Endothelial cell of umbilical vein (primary cell): ENCODE results near the gene SLAIN2. TPM values are rescaled to one million over a fixed set of nuclear protein-coding genes. Genes with fewer than 3 reads are reported as not detected.

Experiments
- BruUV-seq: library from RNA; stranded (reverse); fragments of 400-500 nt; replicated peaks from 2 replicates; lab custom pipeline; 2021; lab: Mats Ljungman, UMichigan
- CTCF ChIA-PET: fragments of 300-600, 350-600 bp; sonication (Branson Sonifier 250); formaldehyde crosslinking; loops from one replicate; lab custom pipeline; 2021; ENCODE audit warnings: antibody characterized with exemption, inconsistent platforms; lab: Charles Lee
- POLR2A ChIA-PET: fragments of 300-600, 350-600 bp; sonication (Branson Sonifier 250); formaldehyde crosslinking; loops from one replicate; lab custom pipeline; 2021; ENCODE audit warnings: antibody characterized with exemption, inconsistent platforms; lab: Charles Lee
- DNase-seq: peaks from one replicate; pipeline ENCODE4 v3.0.0-alpha.2; 2011; ENCODE audit warnings: low read depth, low spot score
- FAIRE-seq: peaks from 2 replicates; lab custom pipeline; 2011; peaks lifted over from hg19 to GRCh38; lab: Jason Lieb, UNC
- H2AFZ ChIP-seq: 2 replicates; pipeline ENCODE4 v1.6.0; 2012; ENCODE audit warnings: low read depth, low read length, control low read depth, inconsistent platforms
- H3K27ac ChIP-seq: 2 replicates; pipeline ENCODE4 v1.5.1; 2011; ENCODE audit warnings: low read depth, mild to moderate bottlenecking, control low read depth, low read length, moderate library complexity; ENCODE audit not compliant: insufficient read depth
- H3K27me3 ChIP-seq, 2 experiments: 2 replicates each; pipeline versions ENCODE4 v1.6.0 to v1.6.1; 2011; ENCODE audit warnings: low read length in 2 of 2, mixed read lengths in 1 of 2; ENCODE audit not compliant: control insufficient read depth in 2 of 2, insufficient read depth in 2 of 2
- H3K36me3 ChIP-seq, 2 experiments: 2 replicates in 1 of 2; 3 replicates in 1 of 2; pipeline ENCODE4 v1.5.1; 2011; ENCODE audit warnings: low read length in 2 of 2, mild to moderate bottlenecking in 1 of 2, moderate library complexity in 1 of 2; ENCODE audit not compliant: control insufficient read depth in 2 of 2, insufficient read depth in 2 of 2; ENCODE audit errors: extremely low read depth in 1 of 2
- H3K4me1 ChIP-seq: 3 replicates; pipeline ENCODE4 v1.5.1; 2011; ENCODE audit warnings: mild to moderate bottlenecking, low read length; ENCODE audit not compliant: control insufficient read depth, insufficient read depth; ENCODE audit errors: extremely low read depth
- H3K4me2 ChIP-seq: 2 replicates; pipeline ENCODE4 v1.6.1; 2011; ENCODE audit warnings: low read length, control low read depth, mixed read lengths; ENCODE audit not compliant: insufficient read depth
- H3K4me3 ChIP-seq, 3 experiments: fragments of 200-600 bp in 1 of 3; sonication (generic), shearing (Covaris generic) in 1 of 3; replicated peaks in 1 of 3; 2 replicates each; pipeline ENCODE4 v1.5.1; 2011 to 2016; ENCODE audit warnings: control low read depth in 3 of 3, low read length in 3 of 3, mild to moderate bottlenecking in 2 of 3, inconsistent platforms in 1 of 3, low read depth in 1 of 3, moderate library complexity in 1 of 3; ENCODE audit not compliant: insufficient read depth in 1 of 3
- H3K79me2 ChIP-seq: 2 replicates; pipeline ENCODE4 v1.6.0; 2012; ENCODE audit warnings: low read length, inconsistent platforms; ENCODE audit not compliant: control insufficient read depth, insufficient read depth
- H3K9ac ChIP-seq: replicated peaks from 2 replicates; pipeline ENCODE3; 2011; ENCODE audit warnings: low read length, control low read depth; ENCODE audit not compliant: insufficient read depth; ENCODE audit errors: extremely low read depth
- H3K9me1 ChIP-seq: replicated peaks from 3 replicates; pipeline ENCODE4 v1.6.0; 2011; ENCODE audit warnings: mild to moderate bottlenecking, low read length; ENCODE audit not compliant: control insufficient read depth, insufficient read depth; ENCODE audit errors: extremely low read depth
- H3K9me3 ChIP-seq: replicated peaks from 2 replicates; pipeline ENCODE4 v1.5.1; 2012; ENCODE audit warnings: low read length, inconsistent platforms; ENCODE audit not compliant: control insufficient read depth, insufficient read depth
- H4K20me1 ChIP-seq: replicated peaks from 2 replicates; pipeline ENCODE3; 2011; ENCODE audit warnings: mild to moderate bottlenecking, low read length; ENCODE audit not compliant: control insufficient read depth, insufficient read depth; ENCODE audit errors: extremely low read depth
- CTCF ChIP-seq, 2 donors: IDR thresholded peaks; 1 replicate in 1 of 2; 2 replicates in 1 of 2; pipeline ENCODE4 v1.5.1; 2011; ENCODE audit warnings: low read length in 2 of 2, mild to moderate bottlenecking in 2 of 2, moderate library complexity in 2 of 2, control low read depth in 1 of 2, inconsistent platforms in 1 of 2, low read depth in 1 of 2; ENCODE audit not compliant: insufficient read depth in 1 of 2; ENCODE audit errors: extremely low read depth in 1 of 2
- EZH2 ChIP-seq: IDR thresholded peaks from 2 replicates; pipeline ENCODE4 v1.6.1; 2012; ENCODE audit warnings: borderline replicate concordance, low read depth, mild to moderate bottlenecking, moderate library complexity, low read length, inconsistent platforms; ENCODE audit not compliant: severe bottlenecking
- FOS ChIP-seq: IDR thresholded peaks from 2 replicates; pipeline ENCODE4 v1.6.1; 2011; ENCODE audit warnings: mild to moderate bottlenecking, low read length, moderate library complexity, borderline replicate concordance; ENCODE audit not compliant: insufficient read depth
- GATA2 ChIP-seq: IDR thresholded peaks from 2 replicates; pipeline ENCODE4 v1.7.0; 2011; ENCODE audit warnings: low read depth, mild to moderate bottlenecking, moderate library complexity, mixed read lengths, low read length; ENCODE audit not compliant: insufficient read length, insufficient read depth
- JUN ChIP-seq: IDR thresholded peaks from 2 replicates; pipeline ENCODE4 v1.6.1; 2011; ENCODE audit warnings: borderline replicate concordance, low read depth; ENCODE audit not compliant: insufficient read length, insufficient read depth
- MAX ChIP-seq: IDR thresholded peaks from 2 replicates; pipeline ENCODE4 v1.6.1; 2011; ENCODE audit not compliant: insufficient read depth, insufficient read length
- MYC ChIP-seq: IDR thresholded peaks from one replicate; pipeline ENCODE4 v1.6.1; 2011; ENCODE audit warnings: mild to moderate bottlenecking, low read depth, low read length
- POLR2A ChIP-seq: IDR thresholded peaks from 2 replicates; pipeline ENCODE4 v1.6.1; 2012; ENCODE audit warnings: low read depth, mild to moderate bottlenecking, control low read depth, low read length
- POLR2AphosphoS5 ChIP-seq: IDR thresholded peaks from 2 replicates; pipeline ENCODE4 v1.6.1; 2012; ENCODE audit warnings: low read depth, mild to moderate bottlenecking, control low read depth, low read length, moderate library complexity; ENCODE audit not compliant: insufficient read depth
- dilution Hi-C: fragments of 300-500 bp; cut with MboI; formaldehyde crosslinking; loops from one replicate; pipeline ENCODE4 v1.15.0; 2019; ENCODE audit warnings: low sequenced_read_pairs; ENCODE audit not compliant: extremely low pct_ligation_motif_present
- intact Hi-C: fragments of 100-400 bp; cut with micrococcal nuclease; formaldehyde crosslinking; loops from one replicate; pipeline ENCODE4 v1.10.0; 2022
- polyA plus RNA-seq, 4 experiments: library from polyadenylated mRNA; depleted of rRNA in 3 of 4; stranded (reverse) in 3 of 4; unstranded in 1 of 4; fragments of >200 nt; gene quantifications; 2 replicates each; pipeline versions ENCODE4 v1.2.1 to v1.2.3, GENCODE V29; 2011 to 2012; ENCODE audit warnings: missing spikeins in 1 of 4
- total RNA-seq: library from RNA; stranded (reverse); gene quantifications from 2 replicates; pipeline ENCODE4 v1.2.3, GENCODE V29; 2021

The SLAIN2 gene
- total and polyA plus RNA-seq, 2 donors (not counting 3 experiments of a cell fraction or from before 2014, with no cell fraction given): 27.4 to 49.5 TPM

- DNase-seq (no peak), FAIRE-seq (no peak)
- no peaks in the 10 kb centered on the region for H3K36me3 ChIP-seq
- H3K4me3 ChIP-seq: no peak overlapping the region
- no peak overlapping the region for H2AFZ ChIP-seq
- no peaks in the 10 kb centered on the region for H3K4me1 ChIP-seq
- no peaks in the 10 kb centered on the region for H3K79me2 ChIP-seq
- no peak overlapping the region for H3K4me2 ChIP-seq
- dilution Hi-C loops (no loop called here), intact Hi-C loops (no loop called here)
- ChIA-PET CTCF (no interaction called here), POLR2A (no interaction called here)
- no peaks in the 10 kb centered on the region for H3K9me1 ChIP-seq
- no TSS peak for BruUV-seq
- H3K27me3 ChIP-seq: peaks cover 9 to 11% of the 10 kb centered on the region in 2 experiments
- H3K9me3 ChIP-seq: no peaks in the 10 kb centered on the region
- no peaks in the 10 kb centered on the region for H4K20me1 ChIP-seq
- no peak overlapping the region for H3K9ac ChIP-seq
- TF ChIP-seq GATA2 (no peak), MYC (no peak), FOS (no peak), JUN (no peak), POLR2AphosphoS5 (no peak), MAX (no peak), POLR2A (no peak), EZH2 (no peak), CTCF (IDR thresholded peaks at IDR 0.05; ENCODE audit: extremely low read depth in 1 of 2, insufficient read depth in 1 of 2, low read depth in 1 of 2, low read length in 2 of 2) (no peak)
- no peak overlapping the region for H3K27ac ChIP-seq
These were observed 126.6 kb downstream of the SLAIN2 start for GRCh38 chr4:48467891-48468290.
